Measurements from ENCODE around the gene NUF2. TPM values are rescaled to one million over a fixed set of nuclear protein-coding genes. Genes with fewer than 3 reads are reported as not detected.
"Not testable (repeated sequence)": the region's sequence is repeated elsewhere in the genome, so short reads cannot be mapped to it uniquely, and the experiment has no call there.

NUF2 gene
- polyA plus RNA-seq (ENCODE audit: insufficient read length) = 9.1 TPM

GRCh38 chr1:163321311-163322305, at the start of gene NUF2:
Gene NUF2, plus strand, starts transcription at chr1:163321954. Its CDS starts 4,098 bp downstream, at chr1:163326052.
- peak; percentile 96 for DNase-seq (ENCODE audit: low read depth)

GRCh38 chr1:163273766-163274441, 47.9 kb upstream of the NUF2 start:
- no peak for DNase-seq (ENCODE audit: low read depth)

GRCh38 chr1:163275222-163275621, 46.5 kb upstream of the NUF2 start:
- no peak for DNase-seq (ENCODE audit: low read depth)

GRCh38 chr1:163278602-163279001, 43.2 kb upstream of the NUF2 start:
- DNase-seq (ENCODE audit: low read depth) = no peak

GRCh38 chr1:163284867-163285266, 36.9 kb upstream of the NUF2 start:
- DNase-seq (ENCODE audit: low read depth) = not testable (repeated sequence)

- DNase-seq (ENCODE audit: low read depth) = no peak
These were observed 31.6 kb upstream of the NUF2 start for GRCh38 chr1:163290025-163290640.

GRCh38 chr1:163291461-163291860, 30.3 kb upstream of the NUF2 start:
- no peak for DNase-seq (ENCODE audit: low read depth)

- DNase-seq (ENCODE audit: low read depth) = not testable (repeated sequence)
These were observed 29.6 kb upstream of the NUF2 start for GRCh38 chr1:163292153-163292552.

- DNase-seq (ENCODE audit: low read depth) = not testable (repeated sequence)
These were observed 28.3 kb upstream of the NUF2 start for GRCh38 chr1:163293497-163293896.

- no peak for DNase-seq (ENCODE audit: low read depth)
These were observed 25.8 kb upstream of the NUF2 start for GRCh38 chr1:163295949-163296348.

GRCh38 chr1:163296504-163297263, 25.1 kb upstream of the NUF2 start:
- DNase-seq (ENCODE audit: low read depth) = no peak

GRCh38 chr1:163298365-163298764, 23.4 kb upstream of the NUF2 start:
- no peak for DNase-seq (ENCODE audit: low read depth)

- no peak for DNase-seq (ENCODE audit: low read depth)
These were observed 21.2 kb upstream of the NUF2 start for GRCh38 chr1:163300568-163300967.

GRCh38 chr1:163303561-163303960, 18.2 kb upstream of the NUF2 start:
- no peak for DNase-seq (ENCODE audit: low read depth)

GRCh38 chr1:163305441-163305840, 16.3 kb upstream of the NUF2 start:
- no peak for DNase-seq (ENCODE audit: low read depth)

GRCh38 chr1:163307479-163308171, 14.1 kb upstream of the NUF2 start:
- no peak for DNase-seq (ENCODE audit: low read depth)

GRCh38 chr1:163308811-163309210, 12.9 kb upstream of the NUF2 start:
- no peak for DNase-seq (ENCODE audit: low read depth)

- no peak for DNase-seq (ENCODE audit: low read depth)
These were observed 5.9 kb upstream of the NUF2 start for GRCh38 chr1:163315773-163316374.

GRCh38 chr1:163320891-163321290, 863 bp upstream of the NUF2 start:
- DNase-seq (ENCODE audit: low read depth) = no peak

- not testable (repeated sequence) for DNase-seq (ENCODE audit: low read depth)
These were observed 1.6 kb downstream of the NUF2 start for GRCh38 chr1:163323339-163323738.

Data from forelimb muscle (tissue), 1 donor.